HG03575 (cell line): ENCODE results near the gene OLIG1.

ENCODE experiments used
- ATAC-seq: cut with Tn5 transposase; IDR thresholded peaks from one replicate; pipeline ENCODE4 v1.9.1; 2021; ENCODE audit not compliant: unreplicated experiment, insufficient number of reproducible peaks, low FRiP score; ENCODE audit errors: extremely low read depth

OLIG1 gene

DNA sequence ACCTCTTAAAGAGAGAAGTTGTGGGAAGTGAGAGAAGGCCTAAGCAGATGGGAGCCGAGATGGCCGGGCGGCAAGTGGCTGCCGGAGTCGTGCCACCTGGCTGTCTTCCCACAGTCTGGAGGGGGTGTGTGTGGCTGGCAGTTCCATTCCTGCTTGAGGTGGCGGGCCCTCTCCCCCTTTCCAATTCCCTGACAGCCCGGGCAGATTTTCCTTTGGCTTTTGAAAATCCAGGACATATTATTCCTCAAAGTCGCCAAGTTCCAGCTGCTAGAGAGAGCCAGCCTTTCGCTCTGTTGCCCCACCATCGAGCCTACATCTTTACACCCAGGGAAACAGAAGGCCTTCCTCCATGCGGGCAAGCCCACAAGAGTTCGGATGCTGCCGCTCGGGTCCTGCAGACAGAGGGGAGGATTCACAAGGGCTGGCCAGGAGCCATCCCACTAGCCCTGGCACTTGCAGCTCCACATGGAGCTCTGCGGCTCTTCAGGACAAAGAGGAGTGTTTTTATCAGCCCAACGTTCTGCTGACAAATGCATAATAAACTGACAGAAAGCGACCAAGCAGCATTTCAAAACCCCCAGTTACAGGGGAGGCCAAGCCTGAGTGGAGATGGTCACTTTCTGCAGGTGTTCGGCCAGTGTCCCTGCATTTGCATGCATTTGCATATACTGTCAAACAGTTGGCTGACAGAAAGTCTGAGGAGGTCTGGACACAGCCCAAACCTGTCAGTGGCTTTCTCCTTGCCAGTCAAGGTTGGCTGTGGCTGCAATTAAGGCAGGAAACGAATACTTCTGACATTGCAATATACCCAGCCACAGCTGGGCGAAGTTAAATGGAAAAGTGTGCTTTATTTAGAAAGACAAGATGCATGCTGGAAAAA lies 45.9 kb downstream of the OLIG1 start:
- no peak for ATAC-seq

DNA sequence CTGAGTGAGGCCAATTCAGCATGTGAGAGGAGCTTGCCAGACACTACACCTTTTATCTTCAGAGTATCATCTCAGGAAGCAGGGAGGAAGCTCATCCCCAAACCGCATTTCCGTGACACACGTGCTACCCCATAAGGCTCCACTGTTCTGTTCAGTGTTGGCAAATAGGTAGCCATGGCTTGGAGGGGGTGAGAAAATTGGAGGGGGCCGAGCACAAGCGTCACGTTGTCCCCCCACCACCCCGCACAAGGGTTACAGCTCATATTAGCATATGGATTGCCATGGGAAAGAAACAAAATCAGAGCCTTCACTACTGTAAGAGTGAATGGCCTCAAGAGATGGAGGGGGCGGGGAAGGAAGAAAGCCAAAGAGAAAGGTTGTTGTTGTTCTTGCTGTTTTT lies 46.7 kb downstream of the OLIG1 start:
- no peak for ATAC-seq

- no peak for ATAC-seq
These were observed 47.4 kb downstream of the OLIG1 start for GRCh38 chr21:33117101-33117888.
